M059J (cell line): ENCODE measurements around the gene MUC21. TPM values are rescaled to one million over a fixed set of nuclear protein-coding genes. Genes with fewer than 3 reads are reported as not detected.
"Not testable (repeated sequence)": the region's sequence is repeated elsewhere in the genome, so short reads cannot be mapped to it uniquely, and the experiment has no call there.

ENCODE experiments used
- DNase-seq: peaks from one replicate; pipeline ENCODE4 v3.0.0-alpha.2; 2012; ENCODE audit warnings: low read depth
- total RNA-seq: library from RNA; depleted of rRNA; stranded (reverse); fragments of >200 nt; shearing (Covaris generic); gene quantifications from 2 replicates; pipeline ENCODE4 v1.2.3, GENCODE V29; 2014; rRNA removed

Gene MUC21
- total RNA-seq, 1 experiment from 2014 or later, result not detected

- no peak for DNase-seq
Measured at GRCh38 chr6:31008165-31008564, 24.6 kb downstream of the MUC21 start.

GRCh38 chr6:31009731-31010130 lies 26.2 kb downstream of the MUC21 start:
- DNase-seq, result no peak

GRCh38 chr6:31010393-31011060 lies 27.0 kb downstream of the MUC21 start, which contains the start of gene MUC22:
MUC22 (plus strand) TSS chr6:31010474; CDS start chr6:31010707, 233 bp downstream.
- peak; percentile 82 for DNase-seq

GRCh38 chr6:31011153-31011552 lies 27.6 kb downstream of the MUC21 start:
- DNase-seq, result no peak

- no peak for DNase-seq
Measured at GRCh38 chr6:31016659-31017299, 33.3 kb downstream of the MUC21 start.

- DNase-seq, result not testable (repeated sequence)
Measured at GRCh38 chr6:31017436-31017835, 33.9 kb downstream of the MUC21 start.

GRCh38 chr6:31020057-31020456 lies 36.5 kb downstream of the MUC21 start:
- no peak for DNase-seq

- DNase-seq, result not testable (repeated sequence)
Measured at GRCh38 chr6:31020631-31021255, 37.2 kb downstream of the MUC21 start.

- DNase-seq, result not testable (repeated sequence)
Measured at GRCh38 chr6:31021705-31022531, 38.4 kb downstream of the MUC21 start.

GRCh38 chr6:31025595-31025994 lies 42.1 kb downstream of the MUC21 start:
- no peak for DNase-seq

- no peak for DNase-seq
Measured at GRCh38 chr6:31031095-31031494, 47.6 kb downstream of the MUC21 start.

- no peak for DNase-seq
Measured at GRCh38 chr6:31033075-31033474, 49.6 kb downstream of the MUC21 start.

GRCh38 chr6:31035862-31036497 lies 52.5 kb downstream of the MUC21 start:
- no peak for DNase-seq

GRCh38 chr6:31037169-31037568 lies 53.7 kb downstream of the MUC21 start:
- no peak for DNase-seq

GRCh38 chr6:31037682-31038081 lies 54.2 kb downstream of the MUC21 start:
- peak; percentile 47 for DNase-seq

- no peak for DNase-seq
Measured at GRCh38 chr6:31038559-31038958, 55.0 kb downstream of the MUC21 start.

Other genes starting within 250 kb of the MUC21 start
- gene FLOT1, start 241.0 kb upstream of the MUC21 start, total RNA-seq, result 194 and 244 TPM in 2 replicates
- gene IER3, start 239.2 kb upstream of the MUC21 start, total RNA-seq, result 348 and 388 TPM in 2 replicates
- gene DDR1, start 99.2 kb upstream of the MUC21 start, total RNA-seq, result 33.9 and 73.5 TPM in 2 replicates
- 11.4 and 17.7 TPM in 2 replicates for gene GTF2H4, start 75.5 kb upstream of the MUC21 start, total RNA-seq
- 7.4 and 10.1 TPM in 2 replicates for gene VARS2, start 69.5 kb upstream of the MUC21 start, total RNA-seq
- not detected in 2 replicates for gene SFTA2, start 51.5 kb upstream of the MUC21 start, total RNA-seq
- not detected in 2 replicates for gene MUCL3, start 42.7 kb upstream of the MUC21 start, total RNA-seq
- not detected in 2 replicates for gene MUC22, start 26.8 kb downstream of the MUC21 start, total RNA-seq
- not detected in 2 replicates for gene C6orf15, start 128.9 kb downstream of the MUC21 start, total RNA-seq
- 0.15 and 8.3 TPM in 2 replicates for gene PSORS1C1, start 131.1 kb downstream of the MUC21 start, total RNA-seq
- gene CDSN, start 136.7 kb downstream of the MUC21 start, total RNA-seq, result not detected in 2 replicates
- gene PSORS1C2, start 155.3 kb downstream of the MUC21 start, total RNA-seq, result not detected in 2 replicates
- 25.5 and 25.9 TPM in 2 replicates for gene CCHCR1, start 174.1 kb downstream of the MUC21 start, total RNA-seq
- gene TCF19, start 174.9 kb downstream of the MUC21 start, total RNA-seq, result 84.1 and 130 TPM in 2 replicates
- gene POU5F1, start 187.0 kb downstream of the MUC21 start, total RNA-seq, result 0.39 TPM in 1 of 2 replicates, not detected in the other